Left colon (tissue), 2 donors: ENCODE data around the gene NAT16. TPM values are rescaled to one million over a fixed set of nuclear protein-coding genes. Genes with fewer than 3 reads are reported as not detected.

Experiments
- ATAC-seq: fragments of 200-7000 bp; cut with Tn5 transposase; one replicate; pipeline ENCODE4 v1.9.1; 2020; ENCODE audit warnings: mild to moderate bottlenecking, moderate library complexity
- DNase-seq, 2 donors: peaks; one replicate each; pipeline ENCODE4 v3.0.0-alpha.2; 2020
- intact Hi-C, 2 donors: fragments of 100-400 bp; cut with DNase I in 1 of 2; cut with micrococcal nuclease in 1 of 2; formaldehyde crosslinking; loops; one replicate each; pipeline versions ENCODE4 v1.11.2 to v1.14.0; 2022; cut with DNase I, micrococcal nuclease
- long read RNA-seq: library from polyadenylated mRNA; unstranded; transcript quantifications from one replicate; pipeline ENCODE4 v2.0.0, GENCODE V29; 2021
- total RNA-seq, 2 donors: library from RNA; stranded (reverse); fragmentation: NEBNext Ultra II Directional; extraction: Animal tissue kit (Norgen Biotek cat#: 25700); gene quantifications; one replicate each; pipeline ENCODE4 v1.2.1, GENCODE V29; 2021
- donor health status: DM: no; HTN: no; CAD: no.
- donor health status: DM: yes; HTN: yes; CAD: no.

The NAT16 gene
- total RNA-seq, result not detected
- long read RNA-seq, result 0 reads

GRCh38 chr7:101180130-101180755 lies at the start of gene NAT16:
Gene NAT16 (minus strand): TSS chr7:101180293. CDS start chr7:101174807, 5,486 bp downstream.
- ATAC-seq (no peak), DNase-seq (no peak)
- intact Hi-C loops, result no loop called here

- intact Hi-C loops, result no loop called here
- DNase-seq, result no peak
- no peak for ATAC-seq
Observed at GRCh38 chr7:101226721-101227120, 46.6 kb upstream of the NAT16 start.

- no peak for DNase-seq
- intact Hi-C loops, result no loop called here
- ATAC-seq, result no peak
Observed at GRCh38 chr7:101225650-101226049, 45.6 kb upstream of the NAT16 start.

GRCh38 chr7:101223528-101223927 lies 43.4 kb upstream of the NAT16 start:
- DNase-seq (no peak), ATAC-seq (no peak)
- intact Hi-C loops, result no loop called here

- DNase-seq (no peak), ATAC-seq (no peak)
- intact Hi-C loops, result no loop called here
Observed at GRCh38 chr7:101222275-101222830, 42.3 kb upstream of the NAT16 start.

GRCh38 chr7:101220295-101220694 lies 40.2 kb upstream of the NAT16 start:
- intact Hi-C loops, result no loop called here
- ATAC-seq (no peak), DNase-seq (no peak)

GRCh38 chr7:101218236-101219125 lies 38.4 kb upstream of the NAT16 start:
- intact Hi-C loops, result no loop called here
- DNase-seq (no peak), ATAC-seq (peak; percentile 42)

GRCh38 chr7:101217388-101218235 lies 37.5 kb upstream of the NAT16 start, which contains the start of the genes PLOD3 and ZNHIT1:
Gene PLOD3 (minus strand): TSS chr7:101217581. CDS start chr7:101217274, 307 bp downstream.
Gene ZNHIT1 (plus strand): TSS chr7:101218165. CDS start chr7:101218196, 31 bp downstream.
- intact Hi-C loops, result no loop called here
- DNase-seq, result peak; percentile 97 to 99
- peak; percentile 83 for ATAC-seq

GRCh38 chr7:101216860-101217387 lies 36.8 kb upstream of the NAT16 start:
- DNase-seq, result no peak
- intact Hi-C loops, result no loop called here
- ATAC-seq, result peak; percentile 3

GRCh38 chr7:101216001-101216859 lies 36.1 kb upstream of the NAT16 start:
- intact Hi-C loops, result no loop called here
- DNase-seq (peak in 1 of 2 donors; percentile 46), ATAC-seq (peak; percentile 18)

GRCh38 chr7:101212014-101212413 lies 31.9 kb upstream of the NAT16 start:
- DNase-seq, result no peak
- intact Hi-C loops, result no loop called here

GRCh38 chr7:101211501-101211900 lies 31.4 kb upstream of the NAT16 start:
- DNase-seq, result no peak
- ATAC-seq, result no peak
- intact Hi-C loops, result no loop called here

More at GRCh38 chr7:101212014-101212413, 31.9 kb upstream of the NAT16 start:
- no peak for ATAC-seq

GRCh38 chr7:101210143-101210542 lies 30.1 kb upstream of the NAT16 start:
- intact Hi-C loops, result no loop called here
- ATAC-seq (no peak), DNase-seq (no peak)

GRCh38 chr7:101208794-101209193 lies 28.7 kb upstream of the NAT16 start:
- ATAC-seq, result no peak
- DNase-seq, result no peak
- intact Hi-C loops, result loop anchor here in 1 of 2 donors (10.0 kb wide), 1 partner anchor 56 kb away; no protein-coding TSS in a partner anchor

GRCh38 chr7:101207459-101207858 lies 27.4 kb upstream of the NAT16 start:
- intact Hi-C loops, result loop anchor here in 1 of 2 donors (10.0 kb wide), 1 partner anchor 57 kb away; no protein-coding TSS in a partner anchor
- ATAC-seq, result no peak
- DNase-seq, result no peak

- no peak for ATAC-seq
- DNase-seq, result no peak
- intact Hi-C loops, result loop anchor here in 1 of 2 donors (10.0 kb wide), 1 partner anchor 58 kb away; no protein-coding TSS in a partner anchor
Observed at GRCh38 chr7:101206665-101207042, 26.6 kb upstream of the NAT16 start.

GRCh38 chr7:101205901-101206664 lies 26.0 kb upstream of the NAT16 start:
- DNase-seq (no peak), ATAC-seq (no peak)
- intact Hi-C loops, result loop anchor here in 1 of 2 donors (10.0 kb wide), 1 partner anchor 59 kb away; no protein-coding TSS in a partner anchor
